GM19193 (cell line): ENCODE data around the gene CDC42SE1.

ENCODE experiments used
- POLR2A ChIP-seq: IDR thresholded peaks from 4 replicates; pipeline ENCODE4 v1.6.1; 2011; ENCODE audit not compliant: insufficient read depth, insufficient read length; ENCODE audit errors: extremely low read depth

Gene CDC42SE1

GRCh38 chr1:151003180-151003579, 56.2 kb downstream of the CDC42SE1 start:
- no peak for TF ChIP-seq POLR2A

GRCh38 chr1:151002611-151003010, 56.8 kb downstream of the CDC42SE1 start:
- TF ChIP-seq POLR2A = no peak

GRCh38 chr1:151002051-151002450, 57.4 kb downstream of the CDC42SE1 start:
- no peak for TF ChIP-seq POLR2A

GRCh38 chr1:151001602-151002001, 57.8 kb downstream of the CDC42SE1 start:
- no peak for TF ChIP-seq POLR2A
